WTC11 (cell line): Measurements from ENCODE around the gene FFAR3. TPM values are rescaled to one million over a fixed set of nuclear protein-coding genes. Genes with fewer than 3 reads are reported as not detected.

Experiments
- ATAC-seq: fragments of 200-7000 bp; cut with Tn5 transposase; 2 replicates; pipeline ENCODE4 v1.10.0; 2021; ENCODE audit warnings: mild to moderate bottlenecking, moderate library complexity
- CTCF ChIA-PET: fragments of 300-600 bp; sonication (Branson Sonifier 250); formaldehyde crosslinking; loops from one replicate; lab custom pipeline; 2021; ENCODE audit warnings: antibody characterized with exemption; lab: Charles Lee
- POLR2A ChIA-PET: fragments of 350-600 bp; sonication (Branson Sonifier 250); formaldehyde crosslinking; loops from one replicate; lab custom pipeline; 2021; ENCODE audit warnings: antibody characterized with exemption; lab: Charles Lee
- DNase-seq: peaks from one replicate; pipeline ENCODE4 v3.0.0; 2021; ENCODE audit warnings: low spot score
- H3K27ac Mint-ChIP-seq: 2 replicates; pipeline ENCODE4 v1.8.0; 2021; ENCODE audit warnings: mixed read lengths
- H3K27me3 Mint-ChIP-seq: 2 replicates; pipeline ENCODE4 v1.8.0; 2021; ENCODE audit warnings: low read depth, mild to moderate bottlenecking, moderate library complexity, mixed read lengths
- H3K36me3 Mint-ChIP-seq: 2 replicates; pipeline ENCODE4 v1.8.0; 2021; ENCODE audit warnings: mixed read lengths
- H3K4me1 Mint-ChIP-seq: 2 replicates; pipeline ENCODE4 v1.8.0; 2022; ENCODE audit warnings: mixed read lengths
- H3K4me3 Mint-ChIP-seq: 2 replicates; pipeline ENCODE4 v1.8.0; 2021; ENCODE audit warnings: mild to moderate bottlenecking, moderate library complexity, mixed read lengths
- H3K9me3 Mint-ChIP-seq: 2 replicates; pipeline ENCODE4 v1.8.0; 2021; ENCODE audit warnings: mixed read lengths
- ATF1 ChIP-seq: sonication (generic); formaldehyde crosslinking; IDR thresholded peaks from 2 replicates; pipeline ENCODE4 v1.8.1; 2023; ENCODE audit warnings: mild to moderate bottlenecking, moderate library complexity, missing genetic modification reagents
- CREB1 ChIP-seq: sonication (generic); formaldehyde crosslinking; IDR thresholded peaks from 2 replicates; pipeline ENCODE4 v1.8.0; 2023; ENCODE audit warnings: mild to moderate bottlenecking, missing genetic modification reagents
- ETV6 ChIP-seq: sonication (generic); formaldehyde crosslinking; IDR thresholded peaks from 2 replicates; pipeline ENCODE4 v1.8.1; 2022; ENCODE audit warnings: mild to moderate bottlenecking, missing genetic modification reagents
- GABPB1 ChIP-seq: sonication (generic); formaldehyde crosslinking; IDR thresholded peaks from 2 replicates; pipeline ENCODE4 v1.8.1; 2023; ENCODE audit warnings: mild to moderate bottlenecking, missing genetic modification reagents
- MXD4 ChIP-seq: fragments of 250-450 bp; sonication (Bioruptor Pico); IDR thresholded peaks from 2 replicates; pipeline ENCODE4 v1.8.0; 2021; ENCODE audit warnings: mild to moderate bottlenecking, moderate library complexity, borderline replicate concordance
- NFE2L1 ChIP-seq: sonication (generic); formaldehyde crosslinking; IDR thresholded peaks from 2 replicates; pipeline ENCODE4 v1.8.1; 2023; ENCODE audit warnings: missing genetic modification reagents
- NFYB ChIP-seq: sonication (generic); formaldehyde crosslinking; conservative IDR thresholded peaks from 2 replicates; pipeline ENCODE4 v1.8.0; 2022; ENCODE audit warnings: low read depth, missing genetic modification reagents
- NR1H2 ChIP-seq: sonication (generic); formaldehyde crosslinking; IDR thresholded peaks from 2 replicates; pipeline ENCODE4 v1.9.0; 2021; ENCODE audit warnings: mild to moderate bottlenecking, moderate library complexity, missing genetic modification reagents
- TCF7 ChIP-seq: sonication (generic); formaldehyde crosslinking; IDR thresholded peaks from 2 replicates; pipeline ENCODE4 v1.8.0; 2022; ENCODE audit warnings: mild to moderate bottlenecking, low read depth, missing genetic modification reagents, moderate library complexity
- ZBTB21 ChIP-seq: sonication (generic); formaldehyde crosslinking; IDR thresholded peaks from 2 replicates; pipeline ENCODE4 v1.8.1; 2023; ENCODE audit warnings: mild to moderate bottlenecking, missing genetic modification reagents, borderline replicate concordance
- ZNF121 ChIP-seq: sonication (generic); formaldehyde crosslinking; IDR thresholded peaks from 2 replicates; pipeline ENCODE4 v1.8.0; 2023; ENCODE audit warnings: missing genetic modification reagents
- ZNF416 ChIP-seq: fragments of 250-450 bp; sonication (Bioruptor Pico); IDR thresholded peaks from 2 replicates; pipeline ENCODE4 v1.9.0; 2021; ENCODE audit warnings: mild to moderate bottlenecking, inconsistent platforms
- total RNA-seq: library from RNA; stranded (reverse); gene quantifications from 3 replicates; pipeline ENCODE4 v1.2.3, GENCODE V29; 2021
- TF ChIP-seq, protein P1 (sequence below): sonication (generic); formaldehyde crosslinking; conservative IDR thresholded peaks from 2 replicates; pipeline ENCODE4 v1.8.1; 2022; ENCODE audit warnings: mild to moderate bottlenecking, missing genetic modification reagents
- TF ChIP-seq, protein P2 (sequence below): sonication (generic); formaldehyde crosslinking; IDR thresholded peaks from 2 replicates; pipeline ENCODE4 v1.8.0; 2023; ENCODE audit warnings: mild to moderate bottlenecking, missing genetic modification reagents
- TF ChIP-seq, protein P3 (sequence below): sonication (generic); formaldehyde crosslinking; IDR thresholded peaks from 2 replicates; pipeline ENCODE4 v1.8.0; 2022; ENCODE audit warnings: missing genetic modification reagents
- TF ChIP-seq, protein P4 (sequence below): fragments of 250-450 bp; sonication (Bioruptor Pico); IDR thresholded peaks from 2 replicates; pipeline ENCODE4 v2.1.2; 2022; ENCODE audit warnings: mild to moderate bottlenecking, moderate library complexity
- TF ChIP-seq, protein P5 (sequence below): sonication (generic); formaldehyde crosslinking; IDR thresholded peaks from 2 replicates; pipeline ENCODE4 v1.8.1; 2023; ENCODE audit warnings: mild to moderate bottlenecking, missing genetic modification reagents, borderline replicate concordance

FFAR3 gene
- total RNA-seq, 1 experiment from 2014 or later, result not detected

DNA sequence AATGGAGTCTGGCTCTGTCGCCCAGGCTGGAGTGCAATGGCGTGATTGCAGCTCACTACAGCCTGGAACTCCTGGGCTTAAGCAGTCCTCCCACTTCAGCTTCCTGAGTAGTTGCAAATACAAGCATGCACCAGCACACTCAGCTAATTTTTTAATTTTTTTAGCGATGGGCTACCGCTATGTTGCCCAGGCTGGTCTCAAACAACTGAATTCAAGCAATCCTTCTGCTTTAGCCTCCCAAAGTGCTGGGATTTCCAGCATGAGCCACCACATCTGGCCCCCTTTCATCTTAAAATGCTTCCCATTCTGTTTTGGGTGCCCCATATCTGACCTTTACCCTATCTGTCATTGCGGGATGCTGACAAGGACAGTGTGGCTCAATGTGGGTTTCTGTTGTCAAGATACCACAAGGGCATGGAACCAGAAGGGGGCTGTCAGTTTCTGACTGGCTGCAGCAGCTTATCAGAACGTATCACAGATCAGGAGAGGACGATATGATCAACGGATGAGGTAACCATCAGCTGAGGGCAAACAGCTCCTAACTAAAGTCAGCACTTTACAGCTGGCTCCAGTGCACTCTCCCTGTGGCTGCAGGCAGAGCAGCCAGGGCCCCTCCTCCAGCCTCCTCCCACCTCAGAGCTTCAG lies 45.0 kb downstream of the FFAR3 start:
- TF ChIP-seq NFE2L1 (no peak), GABPB1 (CRISPR knock-in tag) (no peak), ETV6 (CRISPR knock-in tag) (no peak), TCF7 (CRISPR knock-in tag) (no peak), NR1H2 (CRISPR knock-in tag) (no peak), ZNF121 (CRISPR knock-in tag) (no peak), ZBTB21 (CRISPR knock-in tag) (no peak), MXD4 (CRISPR knock-in tag) (no peak), CREB1 (CRISPR knock-in tag) (no peak), ATF1 (CRISPR knock-in tag) (no peak), NFYB (no peak), ZNF416 (CRISPR knock-in tag) (no peak)
- TF ChIP-seq, protein P1, sequence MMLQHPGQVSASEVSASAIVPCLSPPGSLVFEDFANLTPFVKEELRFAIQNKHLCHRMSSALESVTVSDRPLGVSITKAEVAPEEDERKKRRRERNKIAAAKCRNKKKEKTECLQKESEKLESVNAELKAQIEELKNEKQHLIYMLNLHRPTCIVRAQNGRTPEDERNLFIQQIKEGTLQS (CRISPR knock-in tag), result no peak
- TF ChIP-seq, protein P2, sequence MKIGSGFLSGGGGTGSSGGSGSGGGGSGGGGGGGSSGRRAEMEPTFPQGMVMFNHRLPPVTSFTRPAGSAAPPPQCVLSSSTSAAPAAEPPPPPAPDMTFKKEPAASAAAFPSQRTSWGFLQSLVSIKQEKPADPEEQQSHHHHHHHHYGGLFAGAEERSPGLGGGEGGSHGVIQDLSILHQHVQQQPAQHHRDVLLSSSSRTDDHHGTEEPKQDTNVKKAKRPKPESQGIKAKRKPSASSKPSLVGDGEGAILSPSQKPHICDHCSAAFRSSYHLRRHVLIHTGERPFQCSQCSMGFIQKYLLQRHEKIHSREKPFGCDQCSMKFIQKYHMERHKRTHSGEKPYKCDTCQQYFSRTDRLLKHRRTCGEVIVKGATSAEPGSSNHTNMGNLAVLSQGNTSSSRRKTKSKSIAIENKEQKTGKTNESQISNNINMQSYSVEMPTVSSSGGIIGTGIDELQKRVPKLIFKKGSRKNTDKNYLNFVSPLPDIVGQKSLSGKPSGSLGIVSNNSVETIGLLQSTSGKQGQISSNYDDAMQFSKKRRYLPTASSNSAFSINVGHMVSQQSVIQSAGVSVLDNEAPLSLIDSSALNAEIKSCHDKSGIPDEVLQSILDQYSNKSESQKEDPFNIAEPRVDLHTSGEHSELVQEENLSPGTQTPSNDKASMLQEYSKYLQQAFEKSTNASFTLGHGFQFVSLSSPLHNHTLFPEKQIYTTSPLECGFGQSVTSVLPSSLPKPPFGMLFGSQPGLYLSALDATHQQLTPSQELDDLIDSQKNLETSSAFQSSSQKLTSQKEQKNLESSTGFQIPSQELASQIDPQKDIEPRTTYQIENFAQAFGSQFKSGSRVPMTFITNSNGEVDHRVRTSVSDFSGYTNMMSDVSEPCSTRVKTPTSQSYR (CRISPR knock-in tag), result no peak
- TF ChIP-seq, protein P3, sequence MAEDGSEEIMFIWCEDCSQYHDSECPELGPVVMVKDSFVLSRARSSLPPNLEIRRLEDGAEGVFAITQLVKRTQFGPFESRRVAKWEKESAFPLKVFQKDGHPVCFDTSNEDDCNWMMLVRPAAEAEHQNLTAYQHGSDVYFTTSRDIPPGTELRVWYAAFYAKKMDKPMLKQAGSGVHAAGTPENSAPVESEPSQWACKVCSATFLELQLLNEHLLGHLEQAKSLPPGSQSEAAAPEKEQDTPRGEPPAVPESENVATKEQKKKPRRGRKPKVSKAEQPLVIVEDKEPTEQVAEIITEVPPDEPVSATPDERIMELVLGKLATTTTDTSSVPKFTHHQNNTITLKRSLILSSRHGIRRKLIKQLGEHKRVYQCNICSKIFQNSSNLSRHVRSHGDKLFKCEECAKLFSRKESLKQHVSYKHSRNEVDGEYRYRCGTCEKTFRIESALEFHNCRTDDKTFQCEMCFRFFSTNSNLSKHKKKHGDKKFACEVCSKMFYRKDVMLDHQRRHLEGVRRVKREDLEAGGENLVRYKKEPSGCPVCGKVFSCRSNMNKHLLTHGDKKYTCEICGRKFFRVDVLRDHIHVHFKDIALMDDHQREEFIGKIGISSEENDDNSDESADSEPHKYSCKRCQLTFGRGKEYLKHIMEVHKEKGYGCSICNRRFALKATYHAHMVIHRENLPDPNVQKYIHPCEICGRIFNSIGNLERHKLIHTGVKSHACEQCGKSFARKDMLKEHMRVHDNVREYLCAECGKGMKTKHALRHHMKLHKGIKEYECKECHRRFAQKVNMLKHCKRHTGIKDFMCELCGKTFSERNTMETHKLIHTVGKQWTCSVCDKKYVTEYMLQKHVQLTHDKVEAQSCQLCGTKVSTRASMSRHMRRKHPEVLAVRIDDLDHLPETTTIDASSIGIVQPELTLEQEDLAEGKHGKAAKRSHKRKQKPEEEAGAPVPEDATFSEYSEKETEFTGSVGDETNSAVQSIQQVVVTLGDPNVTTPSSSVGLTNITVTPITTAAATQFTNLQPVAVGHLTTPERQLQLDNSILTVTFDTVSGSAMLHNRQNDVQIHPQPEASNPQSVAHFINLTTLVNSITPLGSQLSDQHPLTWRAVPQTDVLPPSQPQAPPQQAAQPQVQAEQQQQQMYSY (CRISPR knock-in tag), result no peak
- TF ChIP-seq, protein P4, sequence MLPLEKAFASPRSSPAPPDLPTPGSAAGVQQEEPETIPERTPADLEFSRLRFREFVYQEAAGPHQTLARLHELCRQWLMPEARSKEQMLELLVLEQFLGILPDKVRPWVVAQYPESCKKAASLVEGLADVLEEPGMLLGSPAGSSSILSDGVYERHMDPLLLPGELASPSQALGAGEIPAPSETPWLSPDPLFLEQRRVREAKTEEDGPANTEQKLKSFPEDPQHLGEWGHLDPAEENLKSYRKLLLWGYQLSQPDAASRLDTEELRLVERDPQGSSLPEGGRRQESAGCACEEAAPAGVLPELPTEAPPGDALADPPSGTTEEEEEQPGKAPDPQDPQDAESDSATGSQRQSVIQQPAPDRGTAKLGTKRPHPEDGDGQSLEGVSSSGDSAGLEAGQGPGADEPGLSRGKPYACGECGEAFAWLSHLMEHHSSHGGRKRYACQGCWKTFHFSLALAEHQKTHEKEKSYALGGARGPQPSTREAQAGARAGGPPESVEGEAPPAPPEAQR (CRISPR knock-in tag), result no peak
- TF ChIP-seq, protein P5, sequence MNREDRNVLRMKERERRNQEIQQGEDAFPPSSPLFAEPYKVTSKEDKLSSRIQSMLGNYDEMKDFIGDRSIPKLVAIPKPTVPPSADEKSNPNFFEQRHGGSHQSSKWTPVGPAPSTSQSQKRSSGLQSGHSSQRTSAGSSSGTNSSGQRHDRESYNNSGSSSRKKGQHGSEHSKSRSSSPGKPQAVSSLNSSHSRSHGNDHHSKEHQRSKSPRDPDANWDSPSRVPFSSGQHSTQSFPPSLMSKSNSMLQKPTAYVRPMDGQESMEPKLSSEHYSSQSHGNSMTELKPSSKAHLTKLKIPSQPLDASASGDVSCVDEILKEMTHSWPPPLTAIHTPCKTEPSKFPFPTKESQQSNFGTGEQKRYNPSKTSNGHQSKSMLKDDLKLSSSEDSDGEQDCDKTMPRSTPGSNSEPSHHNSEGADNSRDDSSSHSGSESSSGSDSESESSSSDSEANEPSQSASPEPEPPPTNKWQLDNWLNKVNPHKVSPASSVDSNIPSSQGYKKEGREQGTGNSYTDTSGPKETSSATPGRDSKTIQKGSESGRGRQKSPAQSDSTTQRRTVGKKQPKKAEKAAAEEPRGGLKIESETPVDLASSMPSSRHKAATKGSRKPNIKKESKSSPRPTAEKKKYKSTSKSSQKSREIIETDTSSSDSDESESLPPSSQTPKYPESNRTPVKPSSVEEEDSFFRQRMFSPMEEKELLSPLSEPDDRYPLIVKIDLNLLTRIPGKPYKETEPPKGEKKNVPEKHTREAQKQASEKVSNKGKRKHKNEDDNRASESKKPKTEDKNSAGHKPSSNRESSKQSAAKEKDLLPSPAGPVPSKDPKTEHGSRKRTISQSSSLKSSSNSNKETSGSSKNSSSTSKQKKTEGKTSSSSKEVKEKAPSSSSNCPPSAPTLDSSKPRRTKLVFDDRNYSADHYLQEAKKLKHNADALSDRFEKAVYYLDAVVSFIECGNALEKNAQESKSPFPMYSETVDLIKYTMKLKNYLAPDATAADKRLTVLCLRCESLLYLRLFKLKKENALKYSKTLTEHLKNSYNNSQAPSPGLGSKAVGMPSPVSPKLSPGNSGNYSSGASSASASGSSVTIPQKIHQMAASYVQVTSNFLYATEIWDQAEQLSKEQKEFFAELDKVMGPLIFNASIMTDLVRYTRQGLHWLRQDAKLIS (CRISPR knock-in tag), result no peak
- no peak overlapping the region for H3K27ac Mint-ChIP-seq
- POLR2A ChIA-PET, result interaction anchor here (0.6 to 0.7 kb wide), 2 partner anchors 29 to 1147 kb away, joined by 3 read pairs; no protein-coding TSS in a partner anchor
- H3K9me3 Mint-ChIP-seq, result no peaks in the 10 kb centered on the region
- ATAC-seq, result no peak
- CTCF ChIA-PET, result interaction anchor here (0.6 to 0.7 kb wide), 3 partner anchors 9 to 999 kb away, joined by 3 to 6 read pairs (median 4); partner anchors contain the start of gene PDCD2L
- peaks cover 6% of the 10 kb centered on the region; the same call in 1 of the 2 replicates for H3K27me3 Mint-ChIP-seq
- no peak for DNase-seq
- H3K4me1 Mint-ChIP-seq, result no peaks in the 10 kb centered on the region
- no peaks in the 10 kb centered on the region for H3K36me3 Mint-ChIP-seq
- no peak overlapping the region for H3K4me3 Mint-ChIP-seq
